Stimulated activated CD4-positive, alpha-beta T cell treated with anti-CD3 and anti-CD28 coated beads, Interleukin-12 subunit alpha, Interleukin-12 subunit beta, amount 100 ng/mL, for 48 hours (primary cell): ENCODE data around the gene TBPL2.
"Not testable (repeated sequence)": the region's sequence is repeated elsewhere in the genome, so short reads cannot be mapped to it uniquely, and the experiment has no call there.

ENCODE experiments used
- DNase-seq, 3 donors: peaks; one replicate each; pipeline ENCODE4 v3.0.0-alpha.2; 2020; ENCODE audit warnings: low read depth in 2 of 3, low spot score in 1 of 3

Gene TBPL2

DNA sequence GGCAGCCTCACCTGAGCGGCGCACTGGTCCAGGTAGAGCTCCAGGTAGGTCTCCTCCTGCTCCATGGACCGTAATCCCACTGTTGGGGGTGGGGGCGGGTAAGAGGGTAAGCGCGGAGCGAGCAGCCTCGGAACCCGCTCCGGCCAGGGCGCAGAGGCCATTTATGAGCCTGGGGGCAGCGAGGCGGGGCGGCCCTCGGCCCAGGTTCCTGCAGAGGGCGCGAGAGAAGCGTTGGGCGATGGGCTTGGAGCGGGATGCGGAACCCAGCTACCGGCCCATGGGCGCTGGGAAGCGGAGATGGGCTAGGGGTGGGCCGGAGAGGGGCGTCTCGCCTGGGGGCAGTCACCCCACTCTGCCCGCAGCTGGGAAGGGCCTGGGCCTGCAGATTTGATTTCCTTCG is at the start of gene TBPL2:
TBPL2 (minus strand) TSS at position 232 of the 400 bp plus-strand sequence; CDS start at position 65, 167 bp downstream.
- DNase-seq: no peak

DNA sequence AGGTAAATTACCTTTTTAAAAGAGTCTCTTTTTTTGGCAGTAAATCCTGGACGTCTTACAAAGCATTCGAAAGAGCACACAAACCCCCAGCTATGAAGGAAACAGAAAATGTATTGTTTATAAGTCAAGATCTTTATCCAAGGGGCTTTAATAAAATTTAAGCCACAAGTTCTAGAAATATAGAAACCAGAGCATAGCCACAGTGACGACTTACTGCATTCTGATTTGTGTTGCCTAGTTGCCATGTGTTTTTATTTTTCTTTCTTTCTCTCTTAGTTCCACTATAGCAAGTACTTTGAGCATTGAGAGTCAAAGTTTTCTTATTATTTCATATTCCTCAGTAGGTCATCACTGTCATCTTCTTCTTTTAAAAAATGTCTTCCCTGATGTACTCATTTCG is 47.8 kb upstream of the TBPL2 start:
- no peak for DNase-seq

DNA sequence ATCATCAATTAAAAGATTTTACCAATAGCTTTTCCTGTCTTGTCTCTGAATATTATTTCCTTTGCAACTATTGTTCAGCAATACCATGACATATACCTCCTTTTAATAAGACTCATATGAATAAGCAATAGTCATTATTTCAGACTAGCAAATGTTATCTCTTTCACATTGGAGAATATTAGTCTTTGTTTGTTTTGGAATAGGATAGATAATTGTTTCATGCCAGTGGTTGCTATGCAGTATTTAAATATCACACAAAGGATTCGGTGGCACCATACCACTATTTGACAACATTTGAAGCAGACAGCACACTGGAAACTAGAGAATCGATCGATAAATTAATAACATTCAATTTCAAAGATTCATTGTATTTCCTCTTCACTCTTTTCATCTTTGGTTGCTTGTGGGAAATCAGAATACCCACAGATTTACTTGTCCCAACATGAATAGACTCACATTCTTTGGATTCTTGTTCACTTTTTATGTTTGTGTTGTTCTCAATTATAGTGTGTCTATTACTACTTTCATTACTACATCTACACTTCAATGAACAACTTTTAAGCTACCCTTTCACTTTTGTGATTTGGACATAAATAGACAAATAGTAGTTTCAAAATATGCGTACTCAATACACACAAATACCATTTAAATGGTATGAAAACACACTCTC is 42.7 kb upstream of the TBPL2 start:
- DNase-seq: no peak

DNA sequence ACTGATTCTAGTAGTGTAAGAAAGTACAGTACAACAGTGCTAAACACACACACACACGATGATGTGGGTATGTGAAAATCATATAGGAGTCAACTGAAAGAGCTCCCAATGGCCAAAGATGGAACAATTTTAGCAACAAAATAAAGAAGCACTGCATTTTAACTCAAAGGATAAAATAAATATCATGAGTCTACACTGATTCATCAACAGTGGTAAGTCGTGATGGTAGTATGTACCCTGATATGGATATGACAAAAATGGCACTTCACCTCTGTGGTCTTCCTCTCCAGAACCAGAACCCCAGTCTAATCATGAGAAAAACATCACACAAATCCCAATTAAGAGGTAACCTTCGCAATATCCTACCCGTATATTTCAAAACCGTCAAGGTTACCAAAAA is 41.4 kb upstream of the TBPL2 start:
- no peak for DNase-seq

DNA sequence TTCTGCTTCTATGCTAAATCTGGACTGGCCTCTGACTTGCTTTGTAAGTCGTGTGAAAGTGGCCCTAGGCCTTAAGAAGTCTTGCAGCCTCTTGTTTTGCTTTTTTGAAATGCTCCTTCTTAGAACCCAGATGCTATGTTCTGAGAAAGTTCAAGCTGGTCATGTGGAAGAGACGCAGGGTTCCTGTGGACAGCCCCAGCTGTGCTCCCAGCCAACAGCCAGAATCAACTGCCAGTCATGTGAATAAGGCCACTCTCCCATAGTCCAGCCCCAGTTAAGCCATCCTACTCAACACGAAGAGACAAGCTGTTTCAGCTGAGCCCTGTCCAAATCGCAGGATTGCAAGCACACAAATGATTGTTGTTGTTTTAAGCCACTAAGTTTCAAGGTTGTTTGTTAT is 37.3 kb upstream of the TBPL2 start:
- DNase-seq: no peak

DNA sequence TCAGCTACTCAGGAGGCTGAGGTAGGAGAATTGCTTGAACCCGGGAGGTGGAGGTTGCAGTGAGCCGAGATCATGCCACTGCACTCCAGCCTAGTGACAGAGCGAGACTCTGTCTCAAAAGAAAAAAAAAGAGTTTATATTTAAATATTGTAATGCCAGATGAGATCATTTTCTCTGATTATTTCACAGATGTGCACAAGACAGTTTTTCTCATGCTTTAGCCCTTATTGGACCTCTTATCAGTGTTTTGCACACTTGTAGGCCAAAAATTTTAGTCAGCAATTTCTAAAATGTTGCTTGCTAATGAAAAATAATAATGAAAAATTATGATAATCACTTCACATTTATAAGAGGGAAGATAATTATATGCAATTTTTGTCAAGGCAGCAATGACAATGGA is 36.0 kb upstream of the TBPL2 start:
- not testable (repeated sequence) for DNase-seq

DNA sequence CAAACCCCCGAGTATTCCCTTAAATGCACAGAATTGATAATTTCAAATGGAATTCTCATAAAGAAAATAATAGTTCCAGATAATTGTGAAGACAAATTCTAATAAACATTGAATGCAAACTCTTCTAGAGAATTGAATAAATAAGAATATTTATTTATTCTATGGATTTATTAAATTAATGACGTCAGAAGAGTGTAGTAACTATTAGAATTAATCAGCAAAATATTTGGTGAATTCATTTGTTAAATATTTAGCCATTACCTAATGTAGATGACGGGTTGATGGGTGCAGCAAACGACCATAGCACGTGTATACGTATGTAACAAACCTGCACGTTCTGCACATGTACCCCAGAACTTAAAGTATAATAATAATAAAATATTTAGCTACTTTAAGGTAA is 33.4 kb upstream of the TBPL2 start:
- no peak for DNase-seq

DNA sequence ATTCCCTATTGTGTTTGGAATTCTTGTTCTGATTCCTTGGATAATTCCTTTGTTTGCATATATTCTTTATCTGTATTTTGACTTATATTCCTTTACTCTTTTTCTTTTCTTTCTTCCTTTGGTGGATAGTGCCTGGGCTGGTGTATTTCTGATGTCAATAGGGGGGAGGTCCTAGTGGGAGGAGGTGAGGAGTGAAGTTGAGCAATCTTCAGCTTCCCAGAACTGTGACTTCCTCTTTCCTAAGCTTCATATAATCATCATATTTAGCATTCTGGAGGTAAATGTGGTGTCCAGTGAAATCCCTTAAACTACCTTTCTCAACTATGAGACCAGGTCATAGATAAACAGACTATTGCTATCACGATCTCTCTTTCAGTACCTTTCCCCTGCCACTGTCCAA is 29.6 kb upstream of the TBPL2 start:
- no peak for DNase-seq

DNA sequence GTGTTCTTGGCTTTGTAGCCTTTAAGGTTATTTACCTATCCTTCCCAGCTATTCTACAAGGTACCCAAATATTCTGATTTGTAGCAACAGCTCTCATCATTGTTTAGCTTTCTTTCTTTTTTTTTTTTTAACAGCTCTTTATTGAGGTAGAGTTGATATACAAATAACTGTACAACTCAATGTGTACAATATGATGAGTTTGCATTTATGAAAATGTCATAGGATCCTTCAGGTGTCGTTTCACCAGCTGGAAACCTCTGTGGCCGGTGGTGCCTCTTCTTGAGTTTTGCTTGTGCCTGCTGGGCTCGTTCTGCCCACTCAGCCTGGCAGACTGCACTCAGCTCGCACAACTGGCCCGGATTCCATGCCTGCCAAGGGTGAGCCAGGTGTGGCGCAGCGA is 26.9 kb upstream of the TBPL2 start:
- DNase-seq: no peak

DNA sequence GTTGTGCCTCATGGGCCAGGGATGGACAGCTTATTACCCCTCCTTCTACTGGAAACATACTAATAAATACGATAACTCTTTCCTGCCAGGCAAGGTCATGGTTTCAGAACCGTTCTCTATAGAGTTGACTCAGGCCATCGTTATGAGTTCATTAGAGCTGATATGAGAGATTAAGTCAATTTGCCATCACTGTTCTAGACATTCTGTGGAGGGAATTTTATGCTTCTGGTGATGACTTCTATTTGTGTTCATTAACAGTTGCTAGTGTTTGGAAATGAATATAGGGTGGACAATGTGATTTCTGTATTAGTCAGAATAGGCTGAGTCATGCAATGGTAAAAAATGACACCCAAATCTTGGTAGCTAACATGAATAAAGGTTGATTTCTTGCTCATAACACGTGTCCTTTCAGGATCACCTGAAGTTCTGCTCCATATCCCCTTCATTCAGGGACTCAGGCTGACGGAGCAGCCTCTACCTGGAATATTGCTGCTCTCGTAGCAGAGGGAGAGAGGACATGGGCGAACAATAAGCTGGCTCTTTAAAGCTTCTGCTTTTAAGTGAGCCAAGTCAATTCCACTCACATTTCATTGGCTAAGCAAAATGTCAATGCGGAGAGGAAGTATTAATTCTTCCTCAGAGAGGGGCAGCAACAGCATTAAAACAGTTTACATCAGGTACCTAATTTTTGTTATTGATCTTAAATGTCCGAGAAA is 18.5 kb upstream of the TBPL2 start:
- DNase-seq: no peak

DNA sequence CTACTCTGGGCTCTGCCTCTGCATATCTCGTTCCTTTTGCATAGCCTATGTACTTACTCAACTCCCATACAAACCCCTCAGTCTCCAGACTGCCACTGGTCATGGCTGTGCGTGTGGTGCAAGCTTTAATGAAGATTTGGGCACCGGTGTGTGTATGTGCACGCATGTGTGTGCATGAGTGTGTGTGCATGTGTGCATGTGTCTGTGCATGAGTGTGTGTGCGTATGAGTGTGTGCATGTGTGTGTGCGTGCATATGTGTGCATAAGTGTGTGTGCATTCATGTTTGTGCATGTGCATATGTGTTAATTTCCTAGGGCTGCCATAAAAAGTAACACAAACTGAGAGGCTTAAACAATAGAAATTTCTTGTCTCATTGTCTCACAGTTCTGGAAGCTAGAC is 17.1 kb upstream of the TBPL2 start:
- DNase-seq: no peak

DNA sequence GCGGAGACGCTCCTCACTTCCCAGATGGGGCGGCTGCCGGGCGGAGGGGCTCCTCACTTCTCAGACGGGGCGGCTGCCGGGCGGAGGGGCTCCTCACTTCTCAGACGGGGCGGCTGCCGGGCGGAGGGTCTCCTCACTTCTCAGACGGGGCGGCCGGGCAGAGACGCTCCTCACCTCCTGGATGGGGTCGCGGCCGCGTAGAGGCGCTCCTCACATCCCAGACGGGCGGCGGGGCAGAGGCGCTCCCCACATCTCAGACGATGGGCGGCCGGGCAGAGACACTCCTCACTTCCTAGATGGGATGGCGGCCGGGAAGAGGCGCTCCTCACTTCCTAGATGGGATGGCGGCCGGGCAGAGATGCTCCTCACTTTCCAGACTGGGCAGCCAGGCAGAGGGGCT is 16.0 kb upstream of the TBPL2 start:
- DNase-seq: not testable (repeated sequence)

DNA sequence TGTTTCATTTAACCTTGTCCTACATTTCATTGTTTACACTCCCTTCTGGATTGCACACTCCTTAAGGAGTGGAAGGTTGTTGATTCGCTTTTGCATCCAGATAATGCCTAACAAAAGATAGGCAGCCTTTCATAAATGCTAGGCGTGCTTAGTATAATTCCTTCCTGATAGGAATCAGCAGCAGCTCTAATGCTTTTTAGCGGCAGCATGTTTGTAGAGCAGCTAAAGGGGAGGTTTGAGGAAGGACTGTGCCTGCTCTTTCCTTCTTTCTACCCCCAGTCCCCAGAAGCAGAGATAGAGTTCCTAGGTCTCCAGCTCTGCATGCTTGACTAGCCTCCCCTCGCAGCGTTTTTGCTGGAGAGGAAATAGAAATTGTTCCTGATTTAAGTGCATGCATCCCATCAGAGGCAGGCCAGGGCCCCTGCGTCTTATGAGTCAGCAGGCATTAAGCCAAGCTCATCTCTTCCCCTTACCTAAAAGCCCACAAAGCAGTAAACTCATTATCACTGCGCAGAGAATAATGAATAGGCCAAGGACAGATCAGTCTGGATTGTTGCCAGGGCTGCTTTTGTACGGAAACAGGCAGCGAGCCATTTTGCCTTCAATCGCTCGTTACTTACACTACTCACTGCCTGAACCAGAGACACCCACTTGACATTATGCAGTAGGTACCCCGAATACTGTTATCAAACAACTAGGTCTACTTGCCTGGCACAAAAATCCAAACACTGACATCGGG is 14.0 kb upstream of the TBPL2 start:
- no peak for DNase-seq

DNA sequence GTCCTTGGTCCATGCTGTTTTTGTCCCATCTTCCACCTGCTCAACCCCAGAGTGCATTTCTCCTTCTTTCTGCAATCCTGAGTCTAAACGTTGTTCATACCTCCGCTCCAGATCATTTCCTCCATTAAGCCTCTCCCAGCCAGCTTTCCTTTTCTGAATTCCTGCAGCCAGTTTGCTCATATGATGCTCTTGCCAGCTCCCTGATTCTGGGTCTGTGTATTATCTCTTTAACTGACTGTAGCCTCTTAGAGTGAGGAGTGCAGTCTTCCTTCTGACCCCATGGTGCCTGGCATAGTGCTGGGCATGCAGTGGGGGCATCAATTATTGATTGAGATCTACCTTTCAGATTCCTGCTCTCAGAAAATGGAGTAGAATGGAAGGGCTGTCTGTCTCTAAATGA is 11.5 kb upstream of the TBPL2 start:
- no peak for DNase-seq

DNA sequence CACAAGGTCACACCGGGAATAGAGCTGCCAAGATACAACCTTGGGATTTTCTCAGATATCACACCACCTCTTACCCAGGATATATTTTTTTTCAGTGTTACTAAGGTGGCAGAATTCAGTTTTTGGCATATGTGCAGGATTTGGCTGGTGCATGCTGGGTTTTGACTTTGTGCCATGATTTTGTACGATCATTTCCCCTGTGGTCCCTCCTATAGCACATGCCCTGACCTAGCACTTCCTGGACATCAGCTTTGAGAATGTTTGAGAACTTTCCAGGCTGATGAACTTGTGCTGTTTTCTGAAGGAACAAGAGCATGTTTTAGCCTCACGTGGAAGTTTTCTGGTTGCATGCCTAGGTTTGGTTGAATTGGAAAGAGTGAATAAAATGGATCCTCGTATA is 11.0 kb upstream of the TBPL2 start:
- DNase-seq: no peak

DNA sequence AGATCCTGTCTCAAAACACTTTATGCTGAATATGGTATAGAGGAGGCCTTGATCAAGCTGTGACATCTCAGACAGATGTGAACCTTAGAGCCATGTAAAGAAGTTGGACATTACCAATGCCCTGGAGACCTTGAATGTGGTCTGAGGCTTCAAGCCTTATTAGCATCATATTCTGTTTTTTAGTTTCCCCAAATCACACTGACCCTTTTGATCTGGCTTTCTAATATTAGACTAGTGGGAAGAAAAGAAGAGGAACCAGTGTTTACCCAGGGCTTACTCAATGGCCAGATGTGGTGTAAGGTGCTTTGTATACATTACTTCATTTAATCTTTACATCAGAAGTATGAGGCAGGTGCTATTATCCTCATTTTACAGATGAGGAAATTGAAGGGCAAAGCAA is 10.6 kb upstream of the TBPL2 start:
- DNase-seq: no peak

DNA sequence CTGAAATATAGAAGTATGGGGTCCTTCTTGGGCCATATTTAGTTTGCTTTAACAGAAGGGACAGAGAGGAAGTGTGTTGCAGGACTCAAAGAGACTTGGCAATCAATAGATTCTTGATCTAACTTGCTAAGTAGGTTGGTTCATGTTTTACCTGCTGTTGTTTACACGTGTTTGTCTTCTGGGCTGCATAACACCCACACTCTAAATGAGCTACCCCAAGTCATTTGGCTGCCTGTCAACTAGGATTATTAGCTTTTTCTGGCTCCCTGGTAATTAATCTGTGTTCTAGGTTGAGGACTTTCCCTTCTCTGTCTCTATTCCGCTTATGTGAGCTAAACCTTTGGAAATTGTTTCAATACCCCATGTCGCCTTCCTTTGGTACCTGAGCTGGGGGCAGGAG is 10.1 kb upstream of the TBPL2 start:
- DNase-seq: no peak

DNA sequence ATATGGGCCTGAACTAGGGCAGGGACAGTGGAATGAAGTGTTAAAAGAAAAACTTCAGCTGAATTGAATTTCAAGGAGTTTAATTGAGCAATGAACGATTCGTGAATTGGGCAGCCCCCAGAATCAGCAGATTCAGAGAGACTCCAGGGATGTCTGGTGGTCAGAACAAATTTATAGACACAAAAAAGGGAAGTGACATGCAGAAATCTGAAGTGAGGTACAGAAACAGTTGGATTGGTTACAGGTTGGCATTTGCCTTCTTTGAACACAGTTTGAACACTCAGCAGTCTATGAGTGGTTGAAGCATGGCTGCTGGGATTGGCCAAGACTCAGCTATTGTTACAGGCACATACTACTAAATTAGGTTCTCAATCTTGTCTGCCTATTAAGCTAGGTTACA is 9.7 kb upstream of the TBPL2 start:
- no peak for DNase-seq

DNA sequence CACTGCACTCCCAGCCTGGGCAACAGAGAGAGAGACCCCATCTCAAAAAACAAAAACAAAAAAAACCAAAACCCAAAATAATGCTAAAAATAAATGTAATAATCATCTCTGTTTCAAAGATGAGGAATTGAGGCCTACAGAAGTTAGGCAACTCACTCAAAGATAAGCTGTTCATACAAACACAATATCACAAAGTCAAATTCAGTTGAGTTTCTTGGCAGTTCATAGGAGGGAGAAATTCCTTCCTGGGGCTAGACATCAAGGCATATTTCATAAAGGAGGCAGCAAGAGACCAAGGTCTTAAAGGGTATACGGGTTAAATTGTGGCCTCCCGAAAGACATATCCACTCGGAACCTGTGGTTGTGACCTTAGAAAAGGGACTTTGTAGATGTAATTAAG is 8.7 kb upstream of the TBPL2 start:
- DNase-seq: no peak

DNA sequence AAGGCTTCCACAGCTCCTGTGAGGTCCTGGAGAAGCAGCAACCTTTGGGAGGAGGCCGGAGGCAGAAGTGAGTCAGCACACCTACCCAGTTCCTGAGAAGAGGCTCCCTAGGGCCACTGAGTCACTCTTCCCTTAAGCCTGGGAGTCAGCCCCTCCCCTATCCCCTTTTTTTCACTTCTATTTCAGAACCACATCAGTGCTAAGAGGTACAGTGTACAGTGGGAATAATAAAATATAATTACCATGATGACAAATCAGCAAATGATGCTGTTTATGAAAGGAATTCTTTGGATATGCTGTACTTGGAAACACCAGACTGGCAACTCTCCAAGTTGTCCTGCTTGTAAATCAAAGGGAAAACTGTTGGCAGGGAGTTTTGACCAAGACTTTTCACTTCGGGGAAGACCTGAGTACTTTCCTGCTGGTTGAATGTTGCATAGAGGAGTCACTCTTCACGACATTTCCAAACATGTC is 7.8 kb upstream of the TBPL2 start:
- DNase-seq: peak in 2 of 3 donors; percentile 29 to 41

DNA sequence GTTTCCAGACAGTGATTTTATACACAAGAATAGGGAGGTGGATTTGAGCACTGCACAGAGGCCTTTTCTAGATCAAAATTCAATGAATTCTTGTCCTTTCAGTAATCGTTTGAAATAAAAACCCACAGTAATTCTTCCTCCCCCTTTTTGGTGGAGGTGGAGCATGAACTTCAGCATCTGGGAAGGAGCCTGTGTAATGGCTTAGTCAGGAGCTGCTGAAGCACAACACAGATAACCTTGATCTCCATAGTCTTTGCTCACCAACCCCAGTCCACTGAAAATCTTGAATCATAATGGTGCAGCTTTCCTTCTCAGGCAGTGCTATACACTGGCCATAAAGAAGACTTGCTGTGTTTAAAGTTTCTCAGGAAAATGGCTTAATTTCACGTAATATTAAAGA is 6.4 kb upstream of the TBPL2 start:
- DNase-seq: no peak

DNA sequence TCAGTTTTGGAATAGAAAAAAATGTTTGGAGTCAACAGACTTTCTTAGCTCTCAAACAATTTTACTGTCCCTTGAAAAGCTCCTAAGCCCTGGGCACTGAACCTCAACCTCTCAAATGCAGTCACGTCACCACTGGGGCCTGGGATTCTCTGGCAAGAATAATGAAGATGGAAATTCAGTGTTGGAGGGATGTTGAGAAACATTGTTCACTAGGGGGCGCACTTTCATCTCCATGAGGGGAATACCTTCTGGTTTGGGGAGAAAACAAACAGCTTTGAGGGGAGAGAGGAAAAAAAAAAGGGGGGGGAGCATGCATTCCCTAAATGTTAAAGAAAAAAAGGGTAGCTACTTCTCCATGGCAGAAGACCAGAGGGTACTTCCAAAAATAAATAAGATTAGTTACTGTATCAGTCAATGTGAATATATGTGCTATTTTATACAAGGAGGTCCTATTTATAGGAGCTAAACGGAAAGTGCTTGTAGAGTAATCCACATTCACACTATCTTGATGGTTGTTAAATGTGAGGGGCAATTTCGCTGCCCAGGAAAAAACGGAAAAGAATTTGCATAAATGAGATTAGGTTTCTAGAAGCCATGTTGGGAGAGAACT is 5.8 kb upstream of the TBPL2 start:
- peak; percentile 28 to 77 (median 45) for DNase-seq
